Measurements from ENCODE around the gene DSCAM. TPM values are rescaled to one million over a fixed set of nuclear protein-coding genes. Genes with fewer than 3 reads are reported as not detected.

Gene DSCAM
- total and polyA plus RNA-seq, 4 experiments from 2014 or later: not detected

GRCh38 chr21:40490408-40490807 is 356.6 kb downstream of the DSCAM start:
- no peak overlapping the region for H3K27ac Mint-ChIP-seq
- intact Hi-C loops (cut with micrococcal nuclease): no loop called here
- Histone ChIP-seq H3K27ac (ENCODE audit: low read depth, low read length) (no peak overlapping the region), H3K4me3 (ENCODE audit: low read length in 2 of 2) (no peak overlapping the region), H3K36me3 (ENCODE audit: insufficient read depth, low read length) (no peaks in the 10 kb centered on the region), H3K27me3 (ENCODE audit: insufficient read depth, low read length) (no peaks in the 10 kb centered on the region), H3K4me1 (ENCODE audit: insufficient read depth, low read length) (no peaks in the 10 kb centered on the region), H3K9me3 (ENCODE audit: control insufficient read depth in 1 of 2, low read length in 2 of 2) (peaks cover 0 to 11% of the 10 kb centered on the region in 2 donors)
- H3K36me3 Mint-ChIP-seq: no peaks in the 10 kb centered on the region
- H3K27me3 Mint-ChIP-seq: no peaks in the 10 kb centered on the region
- CTCF ChIA-PET (ENCODE audit: partially characterized antibody): no interaction called here
- no peak overlapping the region for H3K4me3 Mint-ChIP-seq
- H3K4me1 Mint-ChIP-seq: no peaks in the 10 kb centered on the region
- POLR2A ChIA-PET (ENCODE audit: partially characterized antibody): no interaction called here
- DNase-seq: no peak
- peaks cover 3 to 43% (median 20%) of the 10 kb centered on the region in 8 donors for H3K9me3 Mint-ChIP-seq

- DNase-seq: no peak
- Mint-ChIP-seq H3K36me3 (no peaks in the 10 kb centered on the region), H3K4me1 (no peaks in the 10 kb centered on the region), H3K27me3 (no peaks in the 10 kb centered on the region), H3K27ac (no peak overlapping the region), H3K9me3 (peaks cover 3 to 40% (median 20%) of the 10 kb centered on the region in 8 donors), H3K4me3 (no peak overlapping the region)
- POLR2A ChIA-PET (ENCODE audit: partially characterized antibody): no interaction called here
- peaks cover 0 to 11% of the 10 kb centered on the region in 2 donors for H3K9me3 ChIP-seq (ENCODE audit: control insufficient read depth in 1 of 2, low read length in 2 of 2)
- intact Hi-C loops (cut with micrococcal nuclease): no loop called here
- H3K4me1 ChIP-seq (ENCODE audit: insufficient read depth, low read length): no peaks in the 10 kb centered on the region
- no peak overlapping the region for H3K4me3 ChIP-seq (ENCODE audit: low read length in 2 of 2)
- no peaks in the 10 kb centered on the region for H3K27me3 ChIP-seq (ENCODE audit: insufficient read depth, low read length)
- no peaks in the 10 kb centered on the region for H3K36me3 ChIP-seq (ENCODE audit: insufficient read depth, low read length)
- CTCF ChIA-PET (ENCODE audit: partially characterized antibody): no interaction called here
- H3K27ac ChIP-seq (ENCODE audit: low read depth, low read length): no peak overlapping the region
Observed at GRCh38 chr21:40489001-40489400, 358.0 kb downstream of the DSCAM start.

GRCh38 chr21:40481764-40482163 is 365.2 kb downstream of the DSCAM start:
- no peaks in the 10 kb centered on the region for H3K9me3 ChIP-seq (ENCODE audit: control insufficient read depth in 1 of 2, low read length in 2 of 2)
- H3K36me3 ChIP-seq (ENCODE audit: insufficient read depth, low read length): no peaks in the 10 kb centered on the region
- Mint-ChIP-seq H3K4me3 (no peak overlapping the region), H3K9me3 (peaks cover 0 to 7% (median 0%) of the 10 kb centered on the region in 8 donors), H3K27me3 (no peaks in the 10 kb centered on the region), H3K27ac (no peak overlapping the region), H3K36me3 (no peaks in the 10 kb centered on the region), H3K4me1 (no peaks in the 10 kb centered on the region)
- intact Hi-C loops (cut with micrococcal nuclease): no loop called here
- POLR2A ChIA-PET (ENCODE audit: partially characterized antibody): no interaction called here
- DNase-seq: no peak
- H3K4me1 ChIP-seq (ENCODE audit: insufficient read depth, low read length): no peaks in the 10 kb centered on the region
- H3K4me3 ChIP-seq (ENCODE audit: low read length in 2 of 2): no peak overlapping the region
- no peaks in the 10 kb centered on the region for H3K27me3 ChIP-seq (ENCODE audit: insufficient read depth, low read length)
- H3K27ac ChIP-seq (ENCODE audit: low read depth, low read length): no peak overlapping the region
- CTCF ChIA-PET (ENCODE audit: partially characterized antibody): no interaction called here

GRCh38 chr21:40474513-40474912 is 372.4 kb downstream of the DSCAM start:
- POLR2A ChIA-PET (ENCODE audit: partially characterized antibody): no interaction called here
- CTCF ChIA-PET (ENCODE audit: partially characterized antibody): no interaction called here
- H3K4me3 ChIP-seq (ENCODE audit: low read length in 2 of 2): no peak overlapping the region
- intact Hi-C loops (cut with micrococcal nuclease): no loop called here
- no peaks in the 10 kb centered on the region for H3K27me3 ChIP-seq (ENCODE audit: insufficient read depth, low read length)
- Mint-ChIP-seq H3K9me3 (peaks cover 0 to 5% (median 0%) of the 10 kb centered on the region in 8 donors), H3K4me1 (no peaks in the 10 kb centered on the region), H3K27me3 (no peaks in the 10 kb centered on the region), H3K36me3 (no peaks in the 10 kb centered on the region), H3K27ac (no peak overlapping the region), H3K4me3 (no peak overlapping the region)
- H3K36me3 ChIP-seq (ENCODE audit: insufficient read depth, low read length): no peaks in the 10 kb centered on the region
- no peaks in the 10 kb centered on the region for H3K4me1 ChIP-seq (ENCODE audit: insufficient read depth, low read length)
- no peaks in the 10 kb centered on the region for H3K9me3 ChIP-seq (ENCODE audit: control insufficient read depth in 1 of 2, low read length in 2 of 2)
- H3K27ac ChIP-seq (ENCODE audit: low read depth, low read length): no peak overlapping the region
- no peak for DNase-seq

- Histone ChIP-seq H3K27ac (ENCODE audit: low read depth, low read length) (no peak overlapping the region), H3K4me3 (ENCODE audit: low read length in 2 of 2) (no peak overlapping the region), H3K27me3 (ENCODE audit: insufficient read depth, low read length) (no peaks in the 10 kb centered on the region), H3K4me1 (ENCODE audit: insufficient read depth, low read length) (no peaks in the 10 kb centered on the region), H3K36me3 (ENCODE audit: insufficient read depth, low read length) (no peaks in the 10 kb centered on the region), H3K9me3 (ENCODE audit: control insufficient read depth in 1 of 2, low read length in 2 of 2) (no peaks in the 10 kb centered on the region)
- Mint-ChIP-seq H3K9me3 (peaks cover 0 to 5% (median 0%) of the 10 kb centered on the region in 8 donors), H3K4me3 (no peak overlapping the region), H3K36me3 (no peaks in the 10 kb centered on the region), H3K27me3 (no peaks in the 10 kb centered on the region), H3K4me1 (no peaks in the 10 kb centered on the region), H3K27ac (no peak overlapping the region)
- ChIA-PET CTCF (ENCODE audit: partially characterized antibody) (no interaction called here), POLR2A (ENCODE audit: partially characterized antibody) (no interaction called here)
- no peak for DNase-seq
- intact Hi-C loops (cut with micrococcal nuclease): no loop called here
Observed at GRCh38 chr21:40472013-40472412, 374.9 kb downstream of the DSCAM start.

- DNase-seq: no peak
- POLR2A ChIA-PET (ENCODE audit: partially characterized antibody): no interaction called here
- H3K4me1 ChIP-seq (ENCODE audit: insufficient read depth, low read length): no peaks in the 10 kb centered on the region
- Mint-ChIP-seq H3K4me3 (no peak overlapping the region), H3K36me3 (no peaks in the 10 kb centered on the region), H3K4me1 (no peaks in the 10 kb centered on the region), H3K27ac (no peak overlapping the region), H3K27me3 (no peaks in the 10 kb centered on the region), H3K9me3 (peaks cover 0 to 5% (median 0%) of the 10 kb centered on the region in 8 donors)
- H3K36me3 ChIP-seq (ENCODE audit: insufficient read depth, low read length): no peaks in the 10 kb centered on the region
- no peak overlapping the region for H3K4me3 ChIP-seq (ENCODE audit: low read length in 2 of 2)
- no peaks in the 10 kb centered on the region for H3K9me3 ChIP-seq (ENCODE audit: control insufficient read depth in 1 of 2, low read length in 2 of 2)
- intact Hi-C loops (cut with micrococcal nuclease): no loop called here
- no peaks in the 10 kb centered on the region for H3K27me3 ChIP-seq (ENCODE audit: insufficient read depth, low read length)
- CTCF ChIA-PET (ENCODE audit: partially characterized antibody): no interaction called here
- no peak overlapping the region for H3K27ac ChIP-seq (ENCODE audit: low read depth, low read length)
Observed at GRCh38 chr21:40471103-40471502, 375.9 kb downstream of the DSCAM start.

GRCh38 chr21:40466893-40467483 is 380.0 kb downstream of the DSCAM start:
- no peaks in the 10 kb centered on the region for H3K9me3 ChIP-seq (ENCODE audit: control insufficient read depth in 1 of 2, low read length in 2 of 2)
- no peaks in the 10 kb centered on the region for H3K36me3 Mint-ChIP-seq
- POLR2A ChIA-PET (ENCODE audit: partially characterized antibody): no interaction called here
- peaks cover 0 to 5% (median 0%) of the 10 kb centered on the region in 8 donors for H3K9me3 Mint-ChIP-seq
- CTCF ChIA-PET (ENCODE audit: partially characterized antibody): no interaction called here
- H3K4me3 ChIP-seq (ENCODE audit: low read length in 2 of 2): no peak overlapping the region
- H3K4me3 Mint-ChIP-seq: no peak overlapping the region
- H3K4me1 ChIP-seq (ENCODE audit: insufficient read depth, low read length): no peaks in the 10 kb centered on the region
- DNase-seq: no peak
- H3K4me1 Mint-ChIP-seq: no peaks in the 10 kb centered on the region
- no peaks in the 10 kb centered on the region for H3K27me3 Mint-ChIP-seq
- H3K27ac Mint-ChIP-seq: no peak overlapping the region
- intact Hi-C loops (cut with micrococcal nuclease): no loop called here
- H3K27ac ChIP-seq (ENCODE audit: low read depth, low read length): no peak overlapping the region
- H3K27me3 ChIP-seq (ENCODE audit: insufficient read depth, low read length): no peaks in the 10 kb centered on the region
- no peaks in the 10 kb centered on the region for H3K36me3 ChIP-seq (ENCODE audit: insufficient read depth, low read length)

GRCh38 chr21:40465382-40465781 is 381.6 kb downstream of the DSCAM start:
- no peaks in the 10 kb centered on the region for H3K36me3 Mint-ChIP-seq
- ChIA-PET CTCF (ENCODE audit: partially characterized antibody) (no interaction called here), POLR2A (ENCODE audit: partially characterized antibody) (no interaction called here)
- Histone ChIP-seq H3K27ac (ENCODE audit: low read depth, low read length) (no peak overlapping the region), H3K27me3 (ENCODE audit: insufficient read depth, low read length) (no peaks in the 10 kb centered on the region), H3K9me3 (ENCODE audit: control insufficient read depth in 1 of 2, low read length in 2 of 2) (no peaks in the 10 kb centered on the region), H3K4me3 (ENCODE audit: low read length in 2 of 2) (no peak overlapping the region), H3K36me3 (ENCODE audit: insufficient read depth, low read length) (no peaks in the 10 kb centered on the region), H3K4me1 (ENCODE audit: insufficient read depth, low read length) (no peaks in the 10 kb centered on the region)
- intact Hi-C loops (cut with micrococcal nuclease): no loop called here
- H3K27ac Mint-ChIP-seq: no peak overlapping the region
- no peaks in the 10 kb centered on the region for H3K27me3 Mint-ChIP-seq
- H3K4me1 Mint-ChIP-seq: no peaks in the 10 kb centered on the region
- peaks cover 0 to 5% (median 0%) of the 10 kb centered on the region in 8 donors for H3K9me3 Mint-ChIP-seq
- no peak for DNase-seq
- H3K4me3 Mint-ChIP-seq: no peak overlapping the region
